ENCODE results near the gene REXO5.

The REXO5 gene

GRCh38 chr16:20806168-20807050 is at the start of gene REXO5, which contains the start of gene ERI2:
Gene REXO5 (plus strand): TSS chr16:20806527. CDS start chr16:20806954, 427 bp downstream.
Gene ERI2 (minus strand): TSS chr16:20806472. CDS start chr16:20806430, 42 bp downstream.
- peak within 1 kb of the TSS; percentile 84 for H3K27ac ChIP-seq (ENCODE audit: poor library complexity, severe bottlenecking)
- peak within 1 kb of the TSS; percentile 57 for H3K4me3 ChIP-seq (ENCODE audit: severe bottlenecking)
- DNase-seq (ENCODE audit: low spot score) (peak; percentile 87), ATAC-seq (ENCODE audit: low read depth) (peak; percentile 87)
- peaks cover 16% of the 10 kb centered on the region for H3K36me3 ChIP-seq (ENCODE audit: low read depth)
- H3K4me1 ChIP-seq (ENCODE audit: insufficient read depth, poor library complexity, severe bottlenecking): no peaks in the 10 kb centered on the region
- no peaks in the 10 kb centered on the region for H3K9me3 ChIP-seq (ENCODE audit: severe bottlenecking)
- no peaks in the 10 kb centered on the region for H3K27me3 ChIP-seq (ENCODE audit: insufficient read depth, poor library complexity, severe bottlenecking)
- peak; percentile 60 for TF ChIP-seq CTCF (IDR thresholded peaks at IDR 0.05; ENCODE audit: poor library complexity, severe bottlenecking)

GRCh38 chr16:20760346-20760745 is 46.0 kb upstream of the REXO5 start:
- no peaks in the 10 kb centered on the region for H3K9me3 ChIP-seq (ENCODE audit: severe bottlenecking)
- no peak for TF ChIP-seq CTCF (IDR thresholded peaks at IDR 0.05; ENCODE audit: poor library complexity, severe bottlenecking)
- no peak for ATAC-seq (ENCODE audit: low read depth)
- no peaks in the 10 kb centered on the region for H3K4me1 ChIP-seq (ENCODE audit: insufficient read depth, poor library complexity, severe bottlenecking)
- no peaks in the 10 kb centered on the region for H3K27me3 ChIP-seq (ENCODE audit: insufficient read depth, poor library complexity, severe bottlenecking)
- no peak overlapping the region for H3K4me3 ChIP-seq (ENCODE audit: severe bottlenecking)
- no peak overlapping the region for H3K27ac ChIP-seq (ENCODE audit: poor library complexity, severe bottlenecking)
- no peak for DNase-seq (ENCODE audit: low spot score)
- no peaks in the 10 kb centered on the region for H3K36me3 ChIP-seq (ENCODE audit: low read depth)

- Histone ChIP-seq H3K4me1 (ENCODE audit: insufficient read depth, poor library complexity, severe bottlenecking) (no peaks in the 10 kb centered on the region), H3K36me3 (ENCODE audit: low read depth) (no peaks in the 10 kb centered on the region), H3K9me3 (ENCODE audit: severe bottlenecking) (no peaks in the 10 kb centered on the region), H3K27ac (ENCODE audit: poor library complexity, severe bottlenecking) (no peak overlapping the region), H3K4me3 (ENCODE audit: severe bottlenecking) (no peak overlapping the region), H3K27me3 (ENCODE audit: insufficient read depth, poor library complexity, severe bottlenecking) (no peaks in the 10 kb centered on the region)
- no peak for TF ChIP-seq CTCF (IDR thresholded peaks at IDR 0.05; ENCODE audit: poor library complexity, severe bottlenecking)
- no peak for DNase-seq (ENCODE audit: low spot score)
- no peak for ATAC-seq (ENCODE audit: low read depth)
These were observed 45.2 kb upstream of the REXO5 start for GRCh38 chr16:20761175-20761574.

- no peaks in the 10 kb centered on the region for H3K27me3 ChIP-seq (ENCODE audit: insufficient read depth, poor library complexity, severe bottlenecking)
- ATAC-seq (ENCODE audit: low read depth): no peak
- H3K9me3 ChIP-seq (ENCODE audit: severe bottlenecking): no peaks in the 10 kb centered on the region
- no peak for TF ChIP-seq CTCF (IDR thresholded peaks at IDR 0.05; ENCODE audit: poor library complexity, severe bottlenecking)
- no peak for DNase-seq (ENCODE audit: low spot score)
- H3K36me3 ChIP-seq (ENCODE audit: low read depth): no peaks in the 10 kb centered on the region
- no peaks in the 10 kb centered on the region for H3K4me1 ChIP-seq (ENCODE audit: insufficient read depth, poor library complexity, severe bottlenecking)
- no peak overlapping the region for H3K27ac ChIP-seq (ENCODE audit: poor library complexity, severe bottlenecking)
- no peak overlapping the region for H3K4me3 ChIP-seq (ENCODE audit: severe bottlenecking)
These were observed 43.8 kb upstream of the REXO5 start for GRCh38 chr16:20762404-20763123.
